ENCODE data around the gene KRTAP5-2. TPM values are rescaled to one million over a fixed set of nuclear protein-coding genes. Genes with fewer than 3 reads are reported as not detected.

The KRTAP5-2 gene
- total and polyA plus RNA-seq, 2 of the 4 experiments (the other 2 are of a cell fraction): not detected

DNA sequence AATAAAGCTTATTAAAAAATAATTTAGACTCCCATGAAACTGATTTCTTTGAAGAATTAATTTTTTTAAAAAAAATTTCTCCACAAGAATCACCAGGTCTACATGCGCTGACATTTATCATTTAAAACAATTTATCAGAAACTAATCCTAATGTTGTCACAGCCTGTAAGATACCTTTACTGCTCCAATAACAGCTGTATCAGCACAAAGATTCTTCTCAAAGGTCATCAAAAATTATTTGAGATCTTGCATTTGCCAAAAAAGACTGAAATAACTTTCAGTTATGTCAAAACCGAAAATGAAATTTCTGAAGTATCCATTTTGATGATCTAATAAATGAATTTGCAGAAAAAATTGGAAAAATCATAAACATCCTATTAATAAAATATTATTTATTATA lies 39.5 kb upstream of the KRTAP5-2 start:
- no peaks in the 10 kb centered on the region for H4K20me1 ChIP-seq (ENCODE audit: insufficient read depth, low read length)

More for the DNA sequence above, 39.5 kb upstream of the KRTAP5-2 start:
- no peak for DNase-seq
- no peak overlapping the region for H3K23ac ChIP-seq (ENCODE audit: low read depth, low read length)
- no peak overlapping the region for H2AK5ac ChIP-seq (ENCODE audit: low read depth, low read length)
- no peaks in the 10 kb centered on the region for H3K9me3 ChIP-seq (ENCODE audit: control insufficient read depth, insufficient read depth, low read length)
- no peak overlapping the region for H2AFZ ChIP-seq (replicated peaks; ENCODE audit: low read length, poor library complexity)
- H3K36me3 ChIP-seq (ENCODE audit: control insufficient read depth, insufficient read depth, low read length): no peaks in the 10 kb centered on the region
- no peak overlapping the region for H4K8ac ChIP-seq (ENCODE audit: low read depth in 2 of 2, low read length in 2 of 2)
- ATAC-seq (ENCODE audit: low read depth): no peak
- no peaks in the 10 kb centered on the region for H3K4me1 ChIP-seq (ENCODE audit: control insufficient read depth, insufficient read depth, low read length)
- intact Hi-C loops (cut with micrococcal nuclease) (no loop called here), in situ Hi-C loops (cut with MboI; ENCODE audit: low sequenced_read_pairs) (no loop called here), dilution Hi-C loops (cut with HindIII; ENCODE audit: low sequenced_read_pairs, unreplicated experiment) (no loop called here)
- no peak overlapping the region for H4K5ac ChIP-seq (ENCODE audit: low read depth, low read length)
- TF ChIP-seq MAFK (IDR thresholded peaks at IDR 0.05; ENCODE audit: low read depth, low read length): peak; percentile 56
- TF ChIP-seq, protein P1, sequence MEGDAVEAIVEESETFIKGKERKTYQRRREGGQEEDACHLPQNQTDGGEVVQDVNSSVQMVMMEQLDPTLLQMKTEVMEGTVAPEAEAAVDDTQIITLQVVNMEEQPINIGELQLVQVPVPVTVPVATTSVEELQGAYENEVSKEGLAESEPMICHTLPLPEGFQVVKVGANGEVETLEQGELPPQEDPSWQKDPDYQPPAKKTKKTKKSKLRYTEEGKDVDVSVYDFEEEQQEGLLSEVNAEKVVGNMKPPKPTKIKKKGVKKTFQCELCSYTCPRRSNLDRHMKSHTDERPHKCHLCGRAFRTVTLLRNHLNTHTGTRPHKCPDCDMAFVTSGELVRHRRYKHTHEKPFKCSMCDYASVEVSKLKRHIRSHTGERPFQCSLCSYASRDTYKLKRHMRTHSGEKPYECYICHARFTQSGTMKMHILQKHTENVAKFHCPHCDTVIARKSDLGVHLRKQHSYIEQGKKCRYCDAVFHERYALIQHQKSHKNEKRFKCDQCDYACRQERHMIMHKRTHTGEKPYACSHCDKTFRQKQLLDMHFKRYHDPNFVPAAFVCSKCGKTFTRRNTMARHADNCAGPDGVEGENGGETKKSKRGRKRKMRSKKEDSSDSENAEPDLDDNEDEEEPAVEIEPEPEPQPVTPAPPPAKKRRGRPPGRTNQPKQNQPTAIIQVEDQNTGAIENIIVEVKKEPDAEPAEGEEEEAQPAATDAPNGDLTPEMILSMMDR (conservative IDR thresholded peaks at IDR 0.05; ENCODE audit: low read depth, low read length): no peak
- H3K56ac ChIP-seq (ENCODE audit: extremely low read depth, insufficient read depth, low read length): no peak overlapping the region
- H4K91ac ChIP-seq (ENCODE audit: insufficient read depth, low read depth, low read length): no peak overlapping the region
- no peak overlapping the region for H2BK5ac ChIP-seq (ENCODE audit: low read depth, low read length, poor library complexity, severe bottlenecking)
- no peak overlapping the region for H2BK20ac ChIP-seq (ENCODE audit: low read depth, low read length)
- H3K18ac ChIP-seq (ENCODE audit: low read depth, low read length): no peak overlapping the region
- peaks cover 59% of the 10 kb centered on the region for H3K27me3 ChIP-seq (ENCODE audit: control insufficient read depth, insufficient read depth, low read length)
- H3K9me1 ChIP-seq (ENCODE audit: insufficient read depth, low read length): no peaks in the 10 kb centered on the region
- no peak overlapping the region for H2AK9ac ChIP-seq (replicated peaks; ENCODE audit: low read depth, low read length, poor library complexity)
- H2BK120ac ChIP-seq (ENCODE audit: low read depth, low read length): no peak overlapping the region
- ChIA-PET CTCF (interaction anchor here (0.9 kb wide), 1 partner anchor 363 kb away, joined by 3 read pairs; no protein-coding TSS in a partner anchor), POLR2A (ENCODE audit: unreplicated experiment) (no interaction called here)
- no CpG with 5 or more reads among the region's 2 CpGs for WGBS, 2 experiments (ENCODE audit: extremely low coverage in 2 of 2, insufficient read length in 1 of 2)
- no peak overlapping the region for H3K27ac ChIP-seq (ENCODE audit: insufficient read depth, low read length)
- H3K79me1 ChIP-seq (ENCODE audit: low read depth in 1 of 2, low read length in 2 of 2): no peaks in the 10 kb centered on the region
- no peak overlapping the region for H3K14ac ChIP-seq (replicated peaks; ENCODE audit: low read depth, low read length)
- no peak overlapping the region for H3K4me3 ChIP-seq (ENCODE audit: insufficient read depth, low read depth, low read length)
- H3K4ac ChIP-seq (ENCODE audit: low read depth, low read length): no peak overlapping the region
- H2BK15ac ChIP-seq (ENCODE audit: low read depth, low read length): no peak overlapping the region
- BruUV-seq (replicated peaks): no TSS peak
- no peak overlapping the region for H3K9ac ChIP-seq (ENCODE audit: low read depth, low read length)
- H3K4me2 ChIP-seq (ENCODE audit: low read depth, low read length): no peak overlapping the region
